NCI-H748 (cell line): ENCODE measurements around the gene ZNF157.

ENCODE experiments used
- DNase-seq: peaks from one replicate; lab custom pipeline; 2025; ENCODE audit not compliant: unreplicated experiment; lab: John Stamatoyannopoulos, UW

The ZNF157 gene

DNA sequence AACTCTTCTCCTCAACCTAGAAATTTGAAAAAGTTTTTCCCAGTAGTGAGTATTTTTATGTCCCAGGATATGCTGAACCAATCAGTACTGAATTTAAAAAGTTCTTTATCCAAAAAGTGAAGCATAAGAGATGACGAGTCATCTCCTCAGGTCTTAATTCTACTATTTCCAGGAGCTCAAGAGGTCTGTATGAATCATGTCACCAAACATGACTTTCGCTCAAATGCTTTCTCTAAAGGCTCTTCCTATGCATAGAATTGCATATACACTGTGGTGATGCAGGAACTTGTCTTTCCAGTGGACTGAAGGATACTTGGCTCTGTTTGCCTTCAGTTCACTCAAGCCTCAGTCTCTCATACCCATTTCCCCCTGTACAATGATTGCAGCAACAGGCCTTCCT lies 76.6 kb downstream of the ZNF157 start:
- DNase-seq: no peak

GRCh38 chrX:47447607-47448006 lies 77.2 kb downstream of the ZNF157 start:
- no peak for DNase-seq

DNA sequence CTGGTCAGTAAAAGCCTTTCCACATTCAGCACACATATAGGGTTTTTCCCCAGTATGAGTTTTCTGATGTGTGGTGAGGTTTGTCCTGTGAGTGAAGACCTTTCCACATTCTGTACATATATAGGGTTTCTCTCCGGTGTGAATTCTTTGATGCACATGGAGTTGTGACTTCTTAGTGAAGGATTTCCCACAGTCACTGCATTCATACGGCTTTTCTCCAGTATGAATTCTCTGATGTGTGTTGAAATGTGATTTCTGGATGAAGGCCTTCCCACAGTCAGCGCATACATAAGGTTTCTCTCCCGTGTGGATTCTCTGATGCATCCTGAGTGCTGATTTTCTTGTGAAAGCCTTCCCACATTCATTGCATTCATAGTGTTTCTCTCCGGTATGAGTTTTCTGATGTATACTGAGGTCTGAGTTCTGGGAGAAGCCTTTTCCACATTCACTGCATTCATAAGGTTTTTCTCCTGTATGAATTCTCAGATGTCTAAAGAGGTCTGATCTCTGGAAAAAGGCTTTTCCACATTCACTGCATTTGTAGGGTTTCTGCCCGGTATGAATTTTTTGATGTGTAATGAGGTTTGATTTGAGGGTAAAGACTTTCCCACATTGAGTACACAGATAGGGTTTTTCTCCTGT lies 77.9 kb downstream of the ZNF157 start:
- no peak for DNase-seq

- no peak for DNase-seq
Measured at GRCh38 chrX:47452112-47452511, 81.7 kb downstream of the ZNF157 start.

GRCh38 chrX:47456080-47456479 lies 85.7 kb downstream of the ZNF157 start:
- DNase-seq: no peak

- no peak for DNase-seq
Measured at GRCh38 chrX:47458528-47458927, 88.2 kb downstream of the ZNF157 start.

- no peak for DNase-seq
Measured at GRCh38 chrX:47460561-47460960, 90.2 kb downstream of the ZNF157 start.
